Loucy (cell line): ENCODE measurements around the gene ADGRD1.

Source experiments
- H2AFZ ChIP-seq: fragments of 200-600 bp; sonication (generic); 2 replicates; pipeline ENCODE4 v1.6.0; 2016; ENCODE audit warnings: antibody characterized with exemption, mild to moderate bottlenecking, low read length, moderate library complexity
- H3F3A ChIP-seq: fragments of 200-600 bp; 2 replicates; pipeline ENCODE4 v1.6.0; 2016; ENCODE audit warnings: antibody characterized with exemption, low read depth, mild to moderate bottlenecking
- H3K27me3 ChIP-seq: fragments of 200-600 bp; sonication (generic); 2 replicates; pipeline ENCODE4 v1.6.1; 2014; ENCODE audit warnings: low read length, mild to moderate bottlenecking; ENCODE audit not compliant: insufficient read depth, poor library complexity, severe bottlenecking
- H3K36me3 ChIP-seq: fragments of 200-600 bp; sonication (generic); 2 replicates; pipeline ENCODE4 v1.6.1; 2016; ENCODE audit warnings: low read length; ENCODE audit not compliant: insufficient read depth
- H3K4me1 ChIP-seq: fragments of 200-600 bp; sonication (generic); 2 replicates; pipeline ENCODE4 v1.5.1; 2014; ENCODE audit warnings: low read length, mild to moderate bottlenecking; ENCODE audit not compliant: insufficient read depth, poor library complexity, severe bottlenecking
- H3K4me2 ChIP-seq: fragments of 200-600 bp; sonication (generic); 2 replicates; pipeline ENCODE4 v1.6.0; 2014; ENCODE audit warnings: antibody characterized with exemption, low read length, low read depth, mild to moderate bottlenecking; ENCODE audit not compliant: poor library complexity, severe bottlenecking
- H3K4me3 ChIP-seq: fragments of 200-600 bp; sonication (generic); 2 replicates; pipeline ENCODE4 v1.5.1; 2014; ENCODE audit warnings: low read length, mild to moderate bottlenecking, mixed read lengths; ENCODE audit not compliant: poor library complexity, severe bottlenecking
- H3K79me2 ChIP-seq: fragments of 200-600 bp; sonication (generic); 2 replicates; pipeline ENCODE4 v1.6.1; 2014; ENCODE audit warnings: low read length; ENCODE audit not compliant: insufficient read depth
- H3K9ac ChIP-seq: fragments of 200-600 bp; sonication (generic); 2 replicates; pipeline ENCODE4 v1.6.0; 2014; ENCODE audit warnings: mild to moderate bottlenecking, low read depth, low read length, moderate library complexity; ENCODE audit not compliant: poor library complexity, severe bottlenecking
- H3K9me2 ChIP-seq: fragments of 200-600 bp; sonication (generic); replicated peaks from 2 replicates; pipeline ENCODE4 v1.6.1; 2016; ENCODE audit warnings: low read depth, low read length, mixed read lengths
- H3K9me3 ChIP-seq: fragments of 200-600 bp; sonication (generic); 2 replicates; pipeline ENCODE4 v1.6.1; 2014; ENCODE audit warnings: mild to moderate bottlenecking, antibody characterized with exemption, low read length, low read depth; ENCODE audit not compliant: insufficient read depth
- H4K20me1 ChIP-seq: fragments of 200-600 bp; sonication (generic); 2 replicates; pipeline ENCODE4 v1.6.0; 2014; ENCODE audit warnings: antibody characterized with exemption, low read length, mild to moderate bottlenecking; ENCODE audit not compliant: insufficient read depth, poor library complexity, severe bottlenecking
- EZH2phosphoT487 ChIP-seq: fragments of 200-600 bp; IDR thresholded peaks from 2 replicates; pipeline ENCODE4 v1.6.1; 2018; ENCODE audit warnings: antibody characterized with exemption, mild to moderate bottlenecking, moderate library complexity, borderline replicate concordance
- TF ChIP-seq, protein P1 (sequence below): fragments of 200-600 bp; sonication (generic); conservative IDR thresholded peaks from 2 replicates; pipeline ENCODE4 v1.5.1; 2014; ENCODE audit warnings: mild to moderate bottlenecking, antibody characterized with exemption, low read length

Gene ADGRD1

DNA sequence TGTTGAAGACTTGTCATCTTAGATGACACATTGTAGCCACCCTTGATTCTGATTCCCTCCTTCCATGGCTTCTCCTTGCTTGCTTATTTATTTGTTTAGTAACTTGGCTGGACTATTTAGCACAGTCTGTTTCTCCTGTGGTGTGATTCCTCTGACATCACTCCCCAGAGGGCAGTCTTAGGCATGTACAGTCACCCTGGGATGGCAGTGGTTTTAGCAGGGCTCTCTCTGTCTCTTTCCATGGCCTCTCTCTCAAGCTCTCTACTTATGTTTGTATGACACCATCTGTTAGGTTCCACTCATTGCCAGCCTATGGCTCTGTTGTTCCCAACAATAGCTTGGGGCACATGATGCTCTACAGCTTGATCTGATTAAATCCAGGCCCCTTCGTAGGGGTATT is 158.3 kb downstream of the ADGRD1 start:
- no peaks in the 10 kb centered on the region for H3K9me3 ChIP-seq
- H3K9ac ChIP-seq: no peak overlapping the region
- H3K36me3 ChIP-seq: no peaks in the 10 kb centered on the region
- H3F3A ChIP-seq: no peaks in the 10 kb centered on the region
- TF ChIP-seq, protein P1, sequence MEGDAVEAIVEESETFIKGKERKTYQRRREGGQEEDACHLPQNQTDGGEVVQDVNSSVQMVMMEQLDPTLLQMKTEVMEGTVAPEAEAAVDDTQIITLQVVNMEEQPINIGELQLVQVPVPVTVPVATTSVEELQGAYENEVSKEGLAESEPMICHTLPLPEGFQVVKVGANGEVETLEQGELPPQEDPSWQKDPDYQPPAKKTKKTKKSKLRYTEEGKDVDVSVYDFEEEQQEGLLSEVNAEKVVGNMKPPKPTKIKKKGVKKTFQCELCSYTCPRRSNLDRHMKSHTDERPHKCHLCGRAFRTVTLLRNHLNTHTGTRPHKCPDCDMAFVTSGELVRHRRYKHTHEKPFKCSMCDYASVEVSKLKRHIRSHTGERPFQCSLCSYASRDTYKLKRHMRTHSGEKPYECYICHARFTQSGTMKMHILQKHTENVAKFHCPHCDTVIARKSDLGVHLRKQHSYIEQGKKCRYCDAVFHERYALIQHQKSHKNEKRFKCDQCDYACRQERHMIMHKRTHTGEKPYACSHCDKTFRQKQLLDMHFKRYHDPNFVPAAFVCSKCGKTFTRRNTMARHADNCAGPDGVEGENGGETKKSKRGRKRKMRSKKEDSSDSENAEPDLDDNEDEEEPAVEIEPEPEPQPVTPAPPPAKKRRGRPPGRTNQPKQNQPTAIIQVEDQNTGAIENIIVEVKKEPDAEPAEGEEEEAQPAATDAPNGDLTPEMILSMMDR: no peak
- TF ChIP-seq EZH2phosphoT487: no peak
- H2AFZ ChIP-seq: no peak overlapping the region
- H3K4me3 ChIP-seq: no peak overlapping the region
- H3K4me1 ChIP-seq: no peaks in the 10 kb centered on the region
- H4K20me1 ChIP-seq: no peaks in the 10 kb centered on the region
- no peaks in the 10 kb centered on the region for H3K79me2 ChIP-seq
- no peaks in the 10 kb centered on the region for H3K27me3 ChIP-seq
- H3K9me2 ChIP-seq: no peaks in the 10 kb centered on the region
- no peak overlapping the region for H3K4me2 ChIP-seq

DNA sequence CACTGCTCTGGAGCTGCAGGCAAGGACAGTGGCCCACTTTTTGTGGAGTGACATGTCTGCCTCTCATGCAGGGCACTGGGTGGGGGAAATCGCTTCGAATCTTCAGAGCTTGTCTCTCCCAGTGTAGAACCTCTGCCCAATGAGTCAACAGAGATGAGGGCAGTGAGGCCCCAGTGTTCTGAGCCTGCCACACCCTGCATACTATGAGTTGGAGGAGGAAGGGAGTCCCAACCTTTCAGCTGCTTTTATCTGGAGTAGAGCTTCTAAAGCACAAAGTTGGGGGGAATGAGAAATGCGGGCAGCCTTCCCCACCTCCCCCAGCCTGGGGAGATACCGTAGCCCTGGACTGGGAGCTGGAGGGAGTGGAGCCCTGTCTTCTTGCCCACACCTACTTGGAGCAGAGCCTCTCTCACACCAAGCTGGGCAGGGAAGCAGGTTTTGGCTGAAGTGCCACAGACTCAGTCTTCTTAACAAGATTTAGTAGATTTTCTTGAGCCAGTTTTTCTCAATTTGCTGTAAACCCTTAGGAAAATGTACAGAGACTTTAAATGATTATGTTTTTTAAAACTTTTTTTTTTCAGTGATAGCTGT is 159.1 kb downstream of the ADGRD1 start:
- H3K4me1 ChIP-seq: no peaks in the 10 kb centered on the region
- no peaks in the 10 kb centered on the region for H3K36me3 ChIP-seq
- H3K9me3 ChIP-seq: no peaks in the 10 kb centered on the region
- H3K9ac ChIP-seq: no peak overlapping the region
- no peaks in the 10 kb centered on the region for H3K27me3 ChIP-seq
- no peak overlapping the region for H3K4me3 ChIP-seq
- no peak overlapping the region for H3K4me2 ChIP-seq
- H3F3A ChIP-seq: no peaks in the 10 kb centered on the region
- TF ChIP-seq, protein P1: no peak
- TF ChIP-seq EZH2phosphoT487: no peak
- H3K79me2 ChIP-seq: no peaks in the 10 kb centered on the region
- no peak overlapping the region for H2AFZ ChIP-seq
- H4K20me1 ChIP-seq: no peaks in the 10 kb centered on the region
- no peaks in the 10 kb centered on the region for H3K9me2 ChIP-seq

DNA sequence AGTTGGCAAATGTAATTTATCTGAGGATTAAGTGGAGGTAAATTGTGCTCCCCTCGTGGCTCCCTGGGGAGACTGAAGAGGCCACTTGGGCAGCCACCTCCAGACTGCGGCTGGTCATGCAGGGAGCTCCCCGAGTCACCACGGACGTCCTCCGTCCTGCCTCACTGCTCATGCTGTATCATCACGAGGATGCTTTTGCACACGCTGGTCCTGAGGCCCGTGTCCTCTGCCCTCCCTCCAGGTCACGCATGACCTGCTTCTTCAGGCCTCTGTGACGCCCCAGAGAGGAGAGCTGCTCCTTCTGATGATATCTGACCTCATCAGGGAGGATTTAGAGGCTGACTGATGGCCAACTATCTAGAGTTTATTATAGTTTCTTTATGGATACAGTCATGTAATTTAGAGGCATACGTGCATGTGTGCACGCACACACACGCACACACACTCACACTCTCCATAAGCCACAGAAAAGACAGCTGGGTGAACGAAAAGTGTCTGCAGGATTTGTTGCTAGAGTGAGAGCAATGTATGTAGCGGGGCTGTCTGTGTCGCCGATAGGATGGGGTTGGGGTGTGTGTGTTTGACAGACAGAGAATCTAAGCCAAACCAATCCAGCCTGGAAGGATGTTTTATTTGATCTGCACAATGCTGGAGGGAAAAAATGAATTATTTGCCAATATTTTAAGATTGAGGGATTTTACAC is 160.0 kb downstream of the ADGRD1 start:
- H3K4me3 ChIP-seq: no peak overlapping the region

More for the DNA sequence above, 160.0 kb downstream of the ADGRD1 start:
- H3K9ac ChIP-seq: no peak overlapping the region
- H3K27me3 ChIP-seq: no peaks in the 10 kb centered on the region
- TF ChIP-seq, protein P1: no peak
- no peak for TF ChIP-seq EZH2phosphoT487
- H4K20me1 ChIP-seq: no peaks in the 10 kb centered on the region
- H3K4me1 ChIP-seq: no peaks in the 10 kb centered on the region
- no peaks in the 10 kb centered on the region for H3K9me3 ChIP-seq
- H3F3A ChIP-seq: no peaks in the 10 kb centered on the region
- H3K36me3 ChIP-seq: no peaks in the 10 kb centered on the region
- no peaks in the 10 kb centered on the region for H3K9me2 ChIP-seq
- no peaks in the 10 kb centered on the region for H3K79me2 ChIP-seq
- H2AFZ ChIP-seq: no peak overlapping the region
- H3K4me2 ChIP-seq: no peak overlapping the region
